ENCODE results near the gene KNCN.

Gene KNCN

DNA sequence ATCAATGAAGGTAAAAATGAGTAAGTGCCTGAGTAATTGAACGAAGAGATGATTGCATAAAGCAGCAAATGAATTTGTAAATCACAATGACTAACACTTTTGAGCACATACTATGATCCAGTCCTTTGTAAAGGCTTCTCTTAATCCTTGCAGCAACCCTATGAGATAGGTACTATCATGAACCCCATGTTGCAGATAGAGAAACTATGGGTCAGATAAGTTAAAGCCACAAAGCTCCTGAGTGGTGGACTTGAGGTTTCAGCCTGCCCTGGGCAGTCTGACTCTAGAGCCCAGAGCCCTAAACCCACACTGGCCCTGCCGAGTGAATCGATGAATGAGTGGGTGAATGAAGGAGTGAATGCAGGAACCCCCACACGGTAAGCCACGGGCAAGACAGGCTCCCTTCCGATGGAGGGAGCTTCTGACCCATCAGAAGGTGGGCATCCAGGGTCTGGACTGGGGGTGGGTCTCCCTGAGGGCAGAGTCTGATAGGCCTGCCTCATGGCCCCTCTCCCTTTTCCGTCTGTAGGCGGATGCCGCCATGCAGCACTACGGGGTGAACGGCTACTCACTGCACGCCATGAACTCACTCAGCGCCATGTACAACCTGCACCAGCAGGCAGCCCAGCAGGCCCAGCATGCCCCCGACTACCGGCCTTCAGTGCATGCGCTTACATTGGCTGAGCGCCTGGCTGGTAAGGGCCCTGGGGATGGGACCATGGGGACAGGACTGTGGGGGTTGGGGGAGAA, 44.8 kb downstream of the KNCN start:
- TF ChIP-seq, protein P1, sequence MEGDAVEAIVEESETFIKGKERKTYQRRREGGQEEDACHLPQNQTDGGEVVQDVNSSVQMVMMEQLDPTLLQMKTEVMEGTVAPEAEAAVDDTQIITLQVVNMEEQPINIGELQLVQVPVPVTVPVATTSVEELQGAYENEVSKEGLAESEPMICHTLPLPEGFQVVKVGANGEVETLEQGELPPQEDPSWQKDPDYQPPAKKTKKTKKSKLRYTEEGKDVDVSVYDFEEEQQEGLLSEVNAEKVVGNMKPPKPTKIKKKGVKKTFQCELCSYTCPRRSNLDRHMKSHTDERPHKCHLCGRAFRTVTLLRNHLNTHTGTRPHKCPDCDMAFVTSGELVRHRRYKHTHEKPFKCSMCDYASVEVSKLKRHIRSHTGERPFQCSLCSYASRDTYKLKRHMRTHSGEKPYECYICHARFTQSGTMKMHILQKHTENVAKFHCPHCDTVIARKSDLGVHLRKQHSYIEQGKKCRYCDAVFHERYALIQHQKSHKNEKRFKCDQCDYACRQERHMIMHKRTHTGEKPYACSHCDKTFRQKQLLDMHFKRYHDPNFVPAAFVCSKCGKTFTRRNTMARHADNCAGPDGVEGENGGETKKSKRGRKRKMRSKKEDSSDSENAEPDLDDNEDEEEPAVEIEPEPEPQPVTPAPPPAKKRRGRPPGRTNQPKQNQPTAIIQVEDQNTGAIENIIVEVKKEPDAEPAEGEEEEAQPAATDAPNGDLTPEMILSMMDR (IDR thresholded peaks at IDR 0.05) = no peak

DNA sequence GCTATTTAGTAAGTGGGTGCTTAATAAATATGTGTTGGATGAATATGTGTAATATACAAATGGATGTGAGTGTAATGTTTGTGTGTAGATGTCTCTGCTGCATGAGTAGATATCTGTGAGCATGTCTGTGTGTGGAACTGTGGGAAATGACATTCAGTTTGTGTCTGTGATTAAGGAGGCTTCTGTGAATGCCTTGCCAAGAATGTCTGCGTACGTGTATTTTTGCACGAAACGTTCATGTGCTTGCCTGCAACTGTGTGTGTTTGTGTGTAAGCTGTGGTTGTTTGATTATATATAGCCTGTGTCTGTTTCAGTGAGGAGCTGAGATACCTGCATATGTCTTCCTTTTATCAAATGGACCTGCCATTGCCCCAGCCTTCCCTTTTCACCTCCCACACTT, 48.0 kb downstream of the KNCN start:
- TF ChIP-seq, protein P1 (IDR thresholded peaks at IDR 0.05) = no peak

DNA sequence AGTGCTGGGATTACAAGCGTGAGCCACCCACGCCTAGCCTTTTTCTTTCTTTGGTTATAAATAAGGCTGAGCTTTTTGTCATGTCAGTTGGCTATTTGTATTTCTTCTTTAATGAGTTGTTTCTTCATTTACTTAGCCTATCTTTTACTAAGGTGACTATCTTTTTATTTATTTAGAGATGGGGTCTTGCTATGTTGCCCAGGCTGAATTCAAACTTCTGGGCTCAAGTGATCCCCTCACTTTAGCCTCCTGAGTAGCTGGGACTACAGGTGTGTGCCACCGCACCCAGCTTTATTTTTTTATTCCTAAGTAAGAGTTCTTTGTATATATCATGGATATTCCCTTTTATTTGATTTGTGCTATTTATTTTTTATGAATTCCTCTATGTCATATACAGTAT, 49.9 kb downstream of the KNCN start:
- TF ChIP-seq, protein P1 (IDR thresholded peaks at IDR 0.05) = no peak

DNA sequence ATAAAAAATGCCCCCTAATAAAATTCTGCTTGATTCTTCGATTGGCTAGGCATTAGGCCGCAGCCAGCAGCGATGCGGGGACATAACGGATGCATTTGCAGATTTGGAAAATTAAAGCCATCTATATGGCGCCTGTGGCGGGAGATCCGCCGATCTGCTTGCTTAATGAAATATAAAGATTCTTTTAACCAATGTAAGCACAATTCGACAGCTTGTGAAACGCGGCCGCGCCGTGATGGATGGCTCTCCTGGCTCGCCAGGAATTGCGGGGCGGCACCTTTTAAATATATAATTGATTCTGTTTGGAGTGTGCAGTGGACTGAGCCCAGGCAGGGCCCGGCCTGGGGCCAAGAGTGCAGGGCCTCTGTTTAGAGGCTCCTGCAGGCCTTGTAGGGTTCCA, 53.8 kb downstream of the KNCN start:
- TF ChIP-seq, protein P1 (IDR thresholded peaks at IDR 0.05) = no peak

DNA sequence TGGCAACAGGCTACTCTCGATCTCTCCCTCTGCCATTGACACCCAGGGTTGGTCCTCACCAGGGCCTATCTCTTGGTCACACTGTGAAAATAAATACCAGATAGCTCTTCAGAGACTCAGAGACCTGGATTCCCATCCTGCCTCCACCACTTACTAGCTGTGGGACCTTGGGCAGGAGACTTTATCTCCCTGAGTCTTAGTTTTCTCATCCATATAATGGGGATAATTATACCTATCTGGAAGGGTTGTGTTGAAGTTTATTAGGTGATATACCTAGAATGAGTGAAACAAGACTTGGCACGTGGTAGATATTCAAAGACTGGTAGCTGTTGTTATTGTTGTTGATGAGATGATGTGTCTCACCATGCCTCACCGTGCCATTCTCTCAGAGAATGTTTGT, 54.4 kb downstream of the KNCN start:
- TF ChIP-seq, protein P1 (IDR thresholded peaks at IDR 0.05) = no peak

DNA sequence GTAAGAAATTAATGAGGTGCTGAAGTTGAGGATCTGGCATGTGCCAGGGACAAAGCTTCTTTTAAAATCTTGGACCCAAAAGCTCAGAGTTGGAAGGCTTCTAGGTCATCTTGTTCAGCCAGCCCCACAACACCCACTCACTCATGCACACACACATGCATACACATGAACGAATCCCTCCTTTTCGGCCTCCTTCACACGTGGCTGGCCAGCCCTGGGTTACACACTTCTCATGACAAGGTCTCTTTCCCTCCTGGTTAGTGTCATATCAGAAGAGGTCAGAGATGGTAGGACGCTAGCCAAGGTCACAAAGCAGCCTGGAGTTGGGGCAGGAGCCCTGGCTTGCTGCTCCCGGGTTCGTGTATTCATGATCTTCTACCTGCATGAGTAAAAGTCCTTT, 54.9 kb downstream of the KNCN start:
- TF ChIP-seq, protein P1 (IDR thresholded peaks at IDR 0.05) = no peak

DNA sequence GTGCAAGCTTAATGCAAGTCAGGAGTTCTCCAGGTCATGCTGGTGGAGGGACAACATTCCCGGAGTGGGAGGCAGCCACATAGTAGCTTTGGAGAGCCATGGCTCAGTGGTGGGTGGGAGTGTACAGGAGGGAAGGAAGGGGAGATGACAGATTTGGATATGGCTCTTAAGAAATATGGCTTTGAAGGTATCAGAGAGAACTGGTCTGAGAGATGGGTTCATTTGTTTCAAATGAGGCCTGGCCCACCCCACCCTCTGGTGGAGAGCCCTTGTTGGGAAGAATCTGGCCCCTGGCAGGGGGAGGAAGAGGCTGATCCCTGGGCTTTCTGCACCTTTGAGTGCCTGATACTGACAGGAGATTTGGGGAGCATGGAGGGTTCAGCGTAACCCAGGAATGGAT, 55.7 kb downstream of the KNCN start:
- TF ChIP-seq, protein P1 (IDR thresholded peaks at IDR 0.05) = no peak

Measured in LNCAP (cell line).